K562 (cell line): ENCODE results near the gene BCAS1. TPM values are rescaled to one million over a fixed set of nuclear protein-coding genes. Genes with fewer than 3 reads are reported as not detected.

Experiments used
- CREBBP ChIP-seq: IDR thresholded peaks from one replicate; pipeline ENCODE4 v1.6.1; 2012; ENCODE audit warnings: low read depth, mild to moderate bottlenecking, control low read depth, inconsistent platforms, low read length
- CTCF ChIP-seq, 3 experiments: IDR thresholded peaks in 2 of 3; conservative IDR thresholded peaks in 1 of 3; 2 replicates each; pipeline ENCODE4 v1.5.1; 2011 to 2012; ENCODE audit warnings: low read length in 3 of 3, mild to moderate bottlenecking in 3 of 3, control low read depth in 2 of 3, improper control_type of control experiment in 1 of 3, inconsistent platforms in 1 of 3, low read depth in 1 of 3, mixed read lengths in 1 of 3, moderate library complexity in 1 of 3; ENCODE audit not compliant: insufficient read depth in 2 of 3
- CXXC5 ChIP-seq: fragments of 250-450 bp; sonication (Bioruptor Pico); IDR thresholded peaks from 2 replicates; pipeline ENCODE4 v1.8.0; 2022; ENCODE audit warnings: inconsistent platforms, mild to moderate bottlenecking, moderate library complexity
- EP300 ChIP-seq: IDR thresholded peaks from 2 replicates; pipeline ENCODE4 v1.6.1; 2012; ENCODE audit warnings: low read length, improper control_type of control experiment
- ERF ChIP-seq: fragments of 450-650 bp; formaldehyde crosslinking; IDR thresholded peaks from 2 replicates; pipeline ENCODE4 v1.4.0; 2020; ENCODE audit warnings: mild to moderate bottlenecking, mixed read lengths
- HNRNPH1 ChIP-seq: fragments of 200-400 bp; formaldehyde crosslinking; optimal IDR thresholded peaks from 2 replicates; pipeline ENCODE3; 2017; ENCODE audit warnings: low read depth, mild to moderate bottlenecking, low read length, moderate library complexity
- KAT7 ChIP-seq: sonication (generic); formaldehyde crosslinking; IDR thresholded peaks from 2 replicates; pipeline ENCODE4 v1.8.0; 2022; ENCODE audit warnings: missing genetic modification reagents, mild to moderate bottlenecking, borderline replicate concordance
- MIER1 ChIP-seq: fragments of 450-650 bp; IDR thresholded peaks from 2 replicates; pipeline ENCODE4 v1.6.1; 2016; ENCODE audit warnings: antibody characterized with exemption, mild to moderate bottlenecking, low read depth
- NCOR1 ChIP-seq: fragments of 450-650 bp; IDR thresholded peaks from 2 replicates; pipeline ENCODE4 v1.6.1; 2016; ENCODE audit warnings: mild to moderate bottlenecking, moderate library complexity
- PBX2 ChIP-seq, 2 experiments: IDR thresholded peaks in 1 of 2; conservative IDR thresholded peaks in 1 of 2; 2 replicates each; pipeline ENCODE4 v1.6.1; 2016; ENCODE audit warnings: low read depth in 2 of 2, mild to moderate bottlenecking in 1 of 2, missing compliant biosample characterization in 1 of 2, missing genetic modification characterization in 1 of 2, moderate library complexity in 1 of 2
- SMARCB1 ChIP-seq: IDR thresholded peaks from 2 replicates; pipeline ENCODE4 v1.6.1; 2011; ENCODE audit warnings: improper control_type of control experiment, low read depth; ENCODE audit not compliant: insufficient read length
- STAT6 ChIP-seq: sonication (generic); formaldehyde crosslinking; IDR thresholded peaks from 2 replicates; pipeline ENCODE4 v1.8.1; 2023; ENCODE audit warnings: mild to moderate bottlenecking, missing genetic modification reagents
- ZNF655 ChIP-seq: fragments of 250-450 bp; sonication (Bioruptor Pico); IDR thresholded peaks from 2 replicates; pipeline ENCODE4 v1.5.0; 2021
- polyA plus RNA-seq, 8 experiments: library from polyadenylated mRNA; depleted of rRNA in 4 of 8; stranded (reverse) in 5 of 8; unstranded in 3 of 8; fragments of >200 nt; fragmentation: Nextera tagmentation in 2 of 8; fragmentation: Illumina TruSeq in 1 of 8; extraction: Ambion mirVana in 2 of 8; extraction: Trizol in 1 of 8; gene quantifications; 2 replicates each; pipeline versions ENCODE4 v1.2.1 to v1.2.3, GENCODE V29; 2011 to 2014; ENCODE audit warnings: inconsistent platforms in 1 of 8, missing spikeins in 1 of 8
- total RNA-seq, 7 experiments: library from RNA; depleted of rRNA in 6 of 7; stranded (reverse); fragments of >200 nt in 6 of 7; fragmentation: Illumina TruSeq in 2 of 7; extraction: Trizol in 2 of 7; gene quantifications; 2 replicates each; pipeline versions ENCODE4 v1.2.1 to v1.2.3, GENCODE V29; 2011 to 2021; ENCODE audit warnings: low replicate concordance in 1 of 7
- TF ChIP-seq, protein P1 (sequence below): fragments of 200-800 bp; sonication (Bioruptor generic); IDR thresholded peaks from 2 replicates; pipeline ENCODE4 v1.6.1; 2017; ENCODE audit warnings: missing genetic modification characterization, missing compliant biosample characterization
- TF ChIP-seq, protein P2 (sequence below): fragments of 450-650 bp; formaldehyde crosslinking; IDR thresholded peaks from 2 replicates; pipeline ENCODE4 v1.4.0; 2020; ENCODE audit warnings: mild to moderate bottlenecking, mixed read lengths

Gene BCAS1
- total and polyA plus RNA-seq, 9 of the 15 experiments (the other 6 are each of a cell fraction or from before 2014, with no cell fraction given), result 0.18 to 2.3 (median 0.93) TPM

GRCh38 chr20:54065601-54066038 lies 4.8 kb downstream of the BCAS1 start (continued):
- TF ChIP-seq PBX2 (CRISPR knock-in tag; IDR thresholded peaks at IDR 0.05; ENCODE audit: low read depth) (no peak), PBX2 (tag; conservative IDR thresholded peaks at IDR 0.05; ENCODE audit: low read depth) (0 out of 2 replicates have a peak, but pooled peaks have one; percentile 26), STAT6 (no peak), SMARCB1 (no peak), ERF (CRISPR knock-in tag) (no peak), HNRNPH1 (no peak), MIER1 (no peak), ZNF655 (no peak), NCOR1 (peak; percentile 93), CXXC5 (CRISPR knock-in tag) (peak; percentile 70), EP300 (peak; percentile 91), KAT7 (CRISPR knock-in tag) (no peak), CREBBP (no peak), CTCF (IDR thresholded peaks at IDR 0.05 in 2 of 3, conservative IDR thresholded peaks at IDR 0.05 in 1 of 3; ENCODE audit: insufficient read depth in 2 of 3, low read depth in 1 of 3, low read length in 3 of 3) (no peak)
- TF ChIP-seq, protein P1, sequence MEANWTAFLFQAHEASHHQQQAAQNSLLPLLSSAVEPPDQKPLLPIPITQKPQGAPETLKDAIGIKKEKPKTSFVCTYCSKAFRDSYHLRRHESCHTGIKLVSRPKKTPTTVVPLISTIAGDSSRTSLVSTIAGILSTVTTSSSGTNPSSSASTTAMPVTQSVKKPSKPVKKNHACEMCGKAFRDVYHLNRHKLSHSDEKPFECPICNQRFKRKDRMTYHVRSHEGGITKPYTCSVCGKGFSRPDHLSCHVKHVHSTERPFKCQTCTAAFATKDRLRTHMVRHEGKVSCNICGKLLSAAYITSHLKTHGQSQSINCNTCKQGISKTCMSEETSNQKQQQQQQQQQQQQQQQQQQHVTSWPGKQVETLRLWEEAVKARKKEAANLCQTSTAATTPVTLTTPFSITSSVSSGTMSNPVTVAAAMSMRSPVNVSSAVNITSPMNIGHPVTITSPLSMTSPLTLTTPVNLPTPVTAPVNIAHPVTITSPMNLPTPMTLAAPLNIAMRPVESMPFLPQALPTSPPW (CRISPR knock-in tag), result peak; percentile 51; the same call in 1 of the 2 replicates
- TF ChIP-seq, protein P2, sequence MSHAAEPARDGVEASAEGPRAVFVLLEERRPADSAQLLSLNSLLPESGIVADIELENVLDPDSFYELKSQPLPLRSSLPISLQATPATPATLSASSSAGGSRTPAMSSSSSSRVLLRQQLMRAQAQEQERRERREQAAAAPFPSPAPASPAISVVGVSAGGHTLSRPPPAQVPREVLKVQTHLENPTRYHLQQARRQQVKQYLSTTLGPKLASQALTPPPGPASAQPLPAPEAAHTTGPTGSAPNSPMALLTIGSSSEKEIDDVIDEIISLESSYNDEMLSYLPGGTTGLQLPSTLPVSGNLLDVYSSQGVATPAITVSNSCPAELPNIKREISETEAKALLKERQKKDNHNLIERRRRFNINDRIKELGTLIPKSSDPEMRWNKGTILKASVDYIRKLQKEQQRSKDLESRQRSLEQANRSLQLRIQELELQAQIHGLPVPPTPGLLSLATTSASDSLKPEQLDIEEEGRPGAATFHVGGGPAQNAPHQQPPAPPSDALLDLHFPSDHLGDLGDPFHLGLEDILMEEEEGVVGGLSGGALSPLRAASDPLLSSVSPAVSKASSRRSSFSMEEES (CRISPR knock-in tag), result no peak
